DMS153 (cell line): ENCODE data around the gene TGM1.
"Not testable (repeated sequence)": the region's sequence is repeated elsewhere in the genome, so short reads cannot be mapped to it uniquely, and the experiment has no call there.

Source experiments
- DNase-seq: peaks from one replicate; lab custom pipeline; 2025; lab: John Stamatoyannopoulos, UW

The TGM1 gene

GRCh38 chr14:24254630-24255392, 8.2 kb downstream of the TGM1 start:
- no peak for DNase-seq

DNA sequence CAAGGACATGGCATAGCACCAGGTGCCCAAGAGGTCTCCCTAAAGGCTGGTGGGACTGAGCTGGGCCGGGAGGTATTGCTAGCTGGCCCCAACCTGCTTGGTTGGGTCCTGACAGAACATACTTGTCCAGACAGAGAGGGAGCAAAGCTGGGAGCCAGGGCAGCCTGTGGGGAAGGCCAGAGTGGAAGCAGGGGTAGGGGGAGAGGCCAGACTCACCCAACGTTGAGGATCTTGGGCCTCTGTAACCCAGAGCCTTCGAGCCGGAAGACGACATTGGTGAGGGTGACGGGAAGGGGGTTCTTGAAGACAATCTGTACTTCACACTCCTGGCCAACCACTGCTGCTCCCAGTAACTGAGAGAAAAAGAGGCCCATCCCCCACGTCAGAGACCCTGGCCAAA, 9.0 kb downstream of the TGM1 start:
- DNase-seq: no peak

DNA sequence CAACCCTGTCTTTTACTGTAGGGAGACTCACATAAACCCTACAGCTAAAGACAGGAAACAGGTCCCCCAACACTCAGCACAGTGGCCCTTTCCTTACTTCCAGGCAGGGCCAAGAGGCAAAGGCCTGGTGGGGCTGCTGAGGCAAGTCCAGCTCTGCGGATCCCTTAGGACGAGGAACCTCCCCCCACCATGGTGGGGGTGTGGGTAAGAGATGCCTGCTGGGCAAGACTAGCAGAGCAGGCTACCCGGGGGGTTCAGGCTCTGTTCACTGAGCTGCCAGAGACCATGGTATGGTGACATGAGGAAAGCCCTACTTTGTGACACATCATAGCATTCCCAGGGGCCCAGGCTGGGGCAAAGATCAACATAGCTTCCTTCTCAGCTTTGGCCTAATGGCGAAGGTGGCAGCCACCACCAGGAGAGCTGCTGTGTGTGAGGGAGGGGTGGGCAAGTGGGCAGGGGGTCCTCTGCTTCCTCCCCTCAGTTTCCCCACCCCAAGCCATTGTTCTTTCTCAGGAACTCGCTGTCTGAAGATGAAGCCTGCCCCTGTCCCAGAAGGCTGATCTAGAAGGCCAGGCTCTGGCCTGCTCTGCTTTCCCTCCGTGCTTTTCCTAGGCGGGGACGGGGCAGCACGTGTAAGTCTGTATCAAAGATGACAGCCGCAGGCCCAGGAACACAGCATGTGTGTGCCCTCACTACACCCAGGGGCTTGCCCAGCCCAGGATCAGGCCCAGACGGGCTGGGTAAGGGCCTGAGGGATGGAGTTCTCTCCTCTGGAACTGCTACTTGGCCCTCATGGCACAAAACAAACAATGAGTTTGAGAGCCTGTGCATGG, 10.5 kb downstream of the TGM1 start:
- DNase-seq: no peak

DNA sequence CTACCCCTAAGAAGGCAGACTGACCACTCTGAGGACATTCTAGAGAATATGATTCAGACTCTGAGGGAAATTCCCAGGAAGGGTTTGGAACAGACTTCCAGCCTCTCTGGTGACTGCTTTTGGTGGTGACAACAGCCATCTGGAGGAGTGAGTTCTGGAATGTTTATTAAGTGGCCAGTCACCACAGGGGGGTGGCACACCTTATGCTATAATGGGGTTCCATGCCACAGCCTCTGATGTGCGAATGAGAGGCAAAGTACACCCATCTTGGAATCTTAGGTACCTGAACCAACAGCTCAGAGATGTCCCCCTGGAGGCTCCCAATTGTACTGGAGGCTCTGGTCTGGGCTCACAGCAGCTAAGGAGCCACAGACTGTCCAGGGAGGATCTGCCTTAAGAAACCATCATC, 11.1 kb downstream of the TGM1 start:
- DNase-seq: no peak

DNA sequence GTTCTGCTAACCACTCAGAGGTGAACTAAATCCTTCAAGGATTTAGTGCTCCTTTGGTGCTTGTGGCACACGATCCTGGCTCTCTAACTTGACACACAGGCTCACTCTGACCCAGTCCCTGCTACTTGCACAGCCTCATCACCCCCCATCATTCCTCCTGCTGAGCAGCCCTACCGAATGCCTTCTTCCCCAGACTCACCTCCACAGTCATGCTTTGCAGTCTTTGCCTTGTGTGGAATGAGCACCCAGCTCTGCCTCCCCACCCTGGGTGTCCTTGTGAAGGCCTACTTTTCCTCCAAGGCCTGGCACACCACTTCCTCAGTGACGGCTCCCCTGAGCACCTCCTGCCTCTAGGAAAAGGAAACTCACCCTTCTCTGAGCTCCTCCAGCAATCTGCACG, 12.6 kb downstream of the TGM1 start:
- no peak for DNase-seq

DNA sequence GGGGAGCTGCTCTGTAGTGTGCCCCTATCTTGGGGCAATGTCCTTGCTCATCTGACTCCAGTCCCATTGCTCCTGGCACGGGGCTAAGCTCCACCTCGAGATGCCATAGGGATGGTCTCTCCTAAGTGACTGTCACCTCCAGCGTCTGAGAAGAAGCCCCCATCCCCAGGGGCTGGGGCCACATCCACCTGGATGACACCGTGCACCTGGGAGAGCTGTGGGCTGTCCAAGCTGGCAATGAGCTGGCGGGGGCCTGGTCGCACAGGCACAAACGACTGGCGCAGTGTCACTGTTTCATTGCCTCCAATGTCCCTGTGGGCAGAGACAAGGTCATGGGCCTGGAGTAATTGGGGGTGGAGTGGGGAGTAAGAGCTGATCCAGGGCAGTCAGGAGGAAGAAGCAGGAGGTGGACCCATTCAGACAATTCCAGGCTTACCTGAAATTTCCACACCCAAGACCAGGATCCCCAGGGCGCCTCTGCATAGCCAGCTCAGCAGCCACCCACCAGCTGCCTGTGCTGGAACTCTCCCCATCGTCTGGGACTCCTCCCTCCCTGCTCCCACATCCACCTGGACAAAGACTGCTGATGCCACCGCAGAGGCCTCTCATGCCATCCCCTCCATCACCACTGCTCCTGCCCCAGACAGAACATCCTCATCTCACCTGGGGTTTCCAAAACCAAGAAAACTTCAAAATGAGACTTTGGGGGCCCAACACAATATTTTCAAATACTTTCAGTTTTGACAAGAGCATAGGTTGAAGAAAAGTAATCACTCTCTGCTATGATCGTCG, 13.6 kb downstream of the TGM1 start:
- no peak for DNase-seq

- DNase-seq: no peak
Observed at GRCh38 chr14:24247422-24247821, 15.6 kb downstream of the TGM1 start.

GRCh38 chr14:24246765-24247212, 16.2 kb downstream of the TGM1 start:
- no peak for DNase-seq

DNA sequence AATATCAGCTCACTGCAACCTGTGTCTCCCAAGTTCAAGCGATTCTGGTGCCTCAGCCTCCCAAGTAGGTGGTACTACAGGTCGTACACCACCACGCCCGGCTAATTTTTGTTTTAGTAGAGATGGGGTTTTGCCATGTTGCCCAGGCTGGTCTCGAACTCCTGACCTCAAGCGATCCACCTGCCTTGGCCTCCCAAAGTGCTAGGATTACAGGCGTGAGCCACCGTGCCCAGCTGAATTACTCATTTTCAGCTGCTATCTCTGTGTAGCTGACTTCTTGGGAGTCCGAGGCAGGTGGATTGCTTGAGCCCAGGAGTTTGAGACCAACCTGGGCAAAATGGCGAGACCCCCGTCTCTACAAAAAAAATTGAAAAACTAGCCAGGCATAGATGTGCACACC, 17.6 kb downstream of the TGM1 start:
- DNase-seq: not testable (repeated sequence)

GRCh38 chr14:24243336-24243836, 19.6 kb downstream of the TGM1 start:
- DNase-seq: no peak

- peak; percentile 88 for DNase-seq
Observed at GRCh38 chr14:24241829-24242443, 21.0 kb downstream of the TGM1 start.

DNA sequence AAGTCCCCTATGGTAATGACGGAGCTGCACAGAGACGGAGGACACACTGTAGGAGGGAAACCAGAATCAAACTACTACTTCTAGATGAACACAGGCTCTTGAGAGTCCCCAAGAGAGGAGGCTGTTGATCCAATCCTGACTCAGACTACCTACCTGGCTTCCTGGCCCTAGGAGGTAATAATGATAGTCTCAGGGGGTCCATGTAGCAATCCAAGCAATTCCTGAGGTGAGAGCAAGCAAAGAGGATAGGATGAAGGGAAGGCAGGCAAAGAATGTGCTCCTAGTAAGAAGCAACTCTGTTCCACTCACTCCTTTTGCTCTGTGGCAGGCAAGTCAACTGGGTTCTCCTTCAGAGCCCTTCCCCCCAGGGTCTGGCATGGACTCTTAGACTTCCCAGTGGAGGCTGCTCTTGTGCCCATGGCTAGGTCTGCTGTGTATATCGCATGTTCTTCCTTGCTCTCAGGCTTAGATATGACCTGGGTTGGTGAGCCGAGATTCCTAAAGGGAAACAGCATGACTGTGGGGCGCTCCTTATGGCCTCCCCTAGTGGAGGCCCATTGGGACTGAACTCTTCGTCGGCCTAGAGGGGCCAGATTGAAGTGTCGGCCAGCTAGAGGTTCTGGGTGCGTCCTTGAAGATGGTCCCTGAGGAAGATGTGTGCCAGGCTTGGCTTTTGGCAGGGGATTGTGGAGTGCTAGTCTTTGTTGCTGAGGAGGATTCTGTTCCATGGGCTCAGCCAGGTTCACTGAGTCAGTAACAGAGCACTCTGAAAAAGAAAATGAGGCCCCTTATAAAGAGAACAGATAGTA, 22.7 kb downstream of the TGM1 start:
- no peak for DNase-seq

DNA sequence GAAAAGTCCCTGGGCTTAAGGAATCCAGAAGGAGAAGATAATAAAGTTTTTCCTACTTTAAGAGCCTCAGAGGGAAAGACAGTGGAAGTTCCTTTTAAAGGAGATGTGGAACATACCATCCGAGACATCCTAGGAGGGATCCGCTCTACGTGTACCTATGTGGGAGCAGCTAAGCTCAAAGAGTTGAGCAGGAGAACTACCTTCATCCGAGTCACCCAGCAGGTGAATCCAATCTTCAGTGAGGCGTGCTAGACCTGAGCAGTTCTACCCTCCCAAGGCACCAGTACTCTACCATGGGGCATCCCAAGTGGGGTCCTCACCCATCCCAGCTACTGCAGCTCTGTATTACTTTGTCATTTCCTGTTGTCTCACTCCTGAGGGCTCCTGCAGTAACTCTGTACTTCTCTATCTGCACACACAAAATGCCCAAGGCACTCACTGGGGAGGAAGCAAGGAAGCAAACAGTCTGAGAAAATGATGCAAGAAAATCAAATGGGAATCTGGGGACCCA, 24.4 kb downstream of the TGM1 start:
- no peak for DNase-seq

- no peak for DNase-seq
Observed at GRCh38 chr14:24238123-24238522, 24.9 kb downstream of the TGM1 start.

DNA sequence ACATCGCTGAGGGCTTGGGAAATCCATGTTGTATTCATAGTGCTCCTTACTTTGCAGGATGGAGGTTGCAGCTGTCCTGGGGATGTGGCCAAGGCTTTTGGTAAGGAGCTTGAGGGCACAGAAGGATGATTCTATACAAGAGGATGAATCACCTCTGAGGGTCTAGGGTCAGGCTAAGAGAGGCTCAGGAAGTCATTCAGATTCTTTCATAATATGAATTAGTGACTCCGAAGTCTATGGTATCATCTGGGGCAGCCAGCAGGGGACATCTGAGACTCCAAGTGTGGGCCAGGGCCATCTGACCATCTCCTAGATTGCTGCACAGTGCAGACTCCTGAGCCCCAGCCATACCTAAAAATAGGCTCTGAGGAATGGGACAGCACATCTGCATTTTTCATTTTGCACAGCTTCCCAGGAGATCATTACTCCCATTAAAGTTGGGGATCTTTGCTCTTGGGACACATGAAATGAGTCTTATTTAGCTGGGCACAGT, 25.5 kb downstream of the TGM1 start:
- no peak for DNase-seq

DNA sequence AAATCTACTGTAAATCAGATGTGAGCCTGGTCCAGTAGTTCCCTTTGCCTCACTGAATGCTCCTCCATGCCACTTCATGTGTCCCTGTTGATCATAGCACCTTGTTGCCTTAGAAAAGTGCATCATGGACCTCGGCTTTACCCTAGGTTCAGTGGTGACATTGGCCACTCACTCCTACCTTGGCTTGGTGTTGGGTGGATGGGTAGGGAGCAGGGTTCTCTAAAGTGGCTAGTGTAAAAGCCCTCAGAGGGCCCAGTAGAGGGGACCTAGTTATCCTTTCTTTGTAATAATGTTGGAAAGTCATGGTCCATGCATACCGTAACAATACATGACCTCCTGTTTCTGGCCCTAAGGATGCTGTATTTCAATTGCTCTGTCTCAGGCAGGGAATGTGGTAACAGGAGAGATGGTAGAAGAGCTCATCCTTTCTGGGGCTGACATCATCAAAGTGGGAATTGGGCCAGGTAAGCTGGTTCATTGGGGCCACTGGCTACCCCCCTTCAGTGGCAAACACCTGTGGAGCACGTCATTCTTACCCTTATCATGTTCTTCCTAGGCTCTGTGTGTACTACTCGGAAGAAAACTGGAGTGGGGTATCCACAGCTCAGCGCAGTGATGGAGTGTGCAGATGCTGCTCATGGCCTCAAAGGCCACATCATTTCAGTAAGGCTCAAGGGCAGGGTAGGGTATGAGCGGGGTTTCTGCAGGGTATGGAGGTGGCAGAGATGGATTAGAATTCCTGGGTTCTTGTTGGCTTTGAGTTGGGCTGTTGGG, 26.1 kb downstream of the TGM1 start:
- DNase-seq: no peak

DNA sequence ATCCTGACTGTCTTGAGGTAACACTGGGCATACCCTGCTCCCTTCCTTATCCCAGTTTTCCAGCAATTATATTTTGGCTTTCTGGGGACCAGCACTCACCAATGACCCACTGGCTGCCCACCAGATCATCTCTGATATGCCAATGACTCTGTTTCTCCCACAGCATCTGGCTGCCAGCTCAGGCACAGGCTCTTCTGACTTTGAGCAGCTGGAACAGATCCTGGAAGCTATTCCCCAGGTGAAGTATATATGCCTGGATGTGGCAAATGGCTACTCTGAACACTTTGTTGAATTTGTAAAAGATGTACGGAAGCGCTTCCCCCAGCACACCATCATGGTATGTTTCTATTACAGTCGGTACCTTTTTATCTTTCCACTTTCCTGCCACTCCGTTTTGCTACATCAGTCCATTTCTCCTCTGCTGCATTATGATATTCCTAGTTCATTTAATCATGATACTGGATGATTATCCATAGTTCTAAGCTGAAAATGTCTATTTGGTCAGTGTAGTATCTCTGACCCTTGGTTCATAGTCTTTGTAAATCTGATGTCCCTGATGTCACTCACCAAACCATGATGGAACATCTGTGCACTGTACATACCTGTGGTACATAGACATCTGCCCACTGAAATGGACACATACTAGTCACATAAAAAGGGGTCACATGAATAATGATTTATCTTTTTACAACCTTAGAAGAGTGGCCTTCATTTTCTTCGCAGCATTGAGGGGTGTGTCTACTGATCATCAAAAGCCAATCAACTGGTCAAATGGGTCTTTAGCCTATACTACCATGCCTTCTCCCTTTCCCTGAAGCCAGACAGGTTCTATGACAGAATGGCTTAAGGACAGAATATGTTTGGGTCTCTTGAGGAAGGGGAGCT, 26.9 kb downstream of the TGM1 start:
- DNase-seq: no peak

DNA sequence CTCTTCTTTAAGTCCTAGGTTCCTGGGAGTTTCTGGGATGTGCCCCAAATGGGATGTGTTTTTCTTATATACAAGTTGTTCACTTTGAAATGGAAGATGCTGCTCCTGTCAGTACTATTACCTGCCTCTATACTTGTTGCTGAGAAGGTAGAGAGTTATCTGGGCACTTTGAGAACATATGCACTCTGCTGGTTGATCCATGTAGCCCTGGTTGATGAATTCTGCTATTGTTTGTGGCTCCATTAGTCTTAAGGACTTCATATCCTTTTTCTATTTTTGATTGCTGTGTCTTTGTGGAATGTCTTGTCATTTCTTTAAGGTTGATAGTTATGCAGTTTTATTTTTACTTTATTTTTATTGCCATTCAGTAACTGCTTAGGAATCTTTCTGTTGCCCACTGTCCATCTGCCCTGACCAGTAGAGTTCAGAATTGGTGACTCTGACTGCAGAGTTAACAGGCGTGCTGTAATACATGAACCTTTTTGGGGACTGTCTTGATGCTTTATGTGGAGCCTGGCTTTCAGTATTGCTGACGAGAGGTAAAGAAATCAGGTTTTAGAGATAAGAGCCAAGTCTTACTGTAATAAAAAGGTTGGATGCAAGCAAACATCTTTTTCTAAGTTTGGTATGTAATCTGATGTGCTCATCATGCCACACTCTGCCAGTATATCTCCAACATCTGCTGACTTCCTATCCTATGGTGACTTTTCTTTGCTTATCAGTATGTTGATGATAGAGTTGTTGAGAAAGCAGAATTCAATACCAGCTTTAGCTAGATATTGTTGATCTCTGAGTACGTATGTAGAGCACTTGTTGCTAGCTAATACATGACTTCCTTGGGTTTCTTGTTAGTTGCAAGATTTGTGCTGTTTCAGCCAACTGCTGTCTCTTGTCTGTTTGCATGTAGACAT, 28.6 kb downstream of the TGM1 start:
- DNase-seq: no peak
